ENCODE data around the gene CPM. TPM values are rescaled to one million over a fixed set of nuclear protein-coding genes. Genes with fewer than 3 reads are reported as not detected.

Gene CPM
- total RNA-seq, 2 experiments from 2014 or later: 3.0 to 5.8 TPM

DNA sequence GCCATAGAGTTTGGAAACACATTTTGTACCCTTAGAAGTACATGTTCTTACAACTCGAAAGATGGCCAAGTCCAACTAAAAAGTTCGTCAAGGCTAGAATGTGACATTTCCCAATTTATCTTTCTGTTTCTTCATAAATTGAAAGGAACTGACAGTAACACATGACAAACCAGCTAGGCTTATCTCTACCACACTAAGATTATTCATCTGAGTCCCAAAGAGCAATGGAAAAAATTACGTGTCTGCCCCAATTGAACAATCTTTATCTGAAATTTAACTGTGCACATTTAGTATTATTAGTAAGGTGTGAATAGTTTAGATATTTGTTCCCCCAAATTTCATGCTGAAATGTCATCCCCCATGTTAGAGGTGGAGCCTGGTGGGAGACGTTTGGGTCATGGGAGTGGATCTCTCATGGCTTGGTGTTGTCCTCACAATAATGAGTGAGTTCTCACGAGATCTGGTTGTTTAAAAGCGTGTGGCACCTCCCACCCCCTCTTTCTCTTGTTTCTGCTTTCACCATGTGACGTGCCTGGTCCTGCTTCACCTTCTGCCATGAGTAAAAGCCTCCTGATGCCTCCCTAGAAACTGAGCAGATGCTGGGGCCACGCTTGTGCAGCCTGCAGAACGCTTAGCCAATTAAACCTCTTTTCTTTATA is 13.3 kb downstream of the CPM start:
- ChIA-PET CTCF (no interaction called here), POLR2A (interaction anchor here (0.6 kb wide), 1 partner anchor 14 kb away, joined by 4 read pairs; no protein-coding TSS in a partner anchor)
- DNase-seq: peak; percentile 27
- H3K9me3 Mint-ChIP-seq: peaks cover 5% of the 10 kb centered on the region
- no peaks in the 10 kb centered on the region for H3K36me3 Mint-ChIP-seq (ENCODE audit: low read depth)
- peaks cover 2% of the 10 kb centered on the region for H3K27me3 Mint-ChIP-seq
- no peaks in the 10 kb centered on the region for H3K4me1 Mint-ChIP-seq (ENCODE audit: low read depth)
- intact Hi-C loops (cut with micrococcal nuclease): no loop called here
- H3K27ac Mint-ChIP-seq: peak overlapping the region; percentile 43
- TF ChIP-seq, protein P1, sequence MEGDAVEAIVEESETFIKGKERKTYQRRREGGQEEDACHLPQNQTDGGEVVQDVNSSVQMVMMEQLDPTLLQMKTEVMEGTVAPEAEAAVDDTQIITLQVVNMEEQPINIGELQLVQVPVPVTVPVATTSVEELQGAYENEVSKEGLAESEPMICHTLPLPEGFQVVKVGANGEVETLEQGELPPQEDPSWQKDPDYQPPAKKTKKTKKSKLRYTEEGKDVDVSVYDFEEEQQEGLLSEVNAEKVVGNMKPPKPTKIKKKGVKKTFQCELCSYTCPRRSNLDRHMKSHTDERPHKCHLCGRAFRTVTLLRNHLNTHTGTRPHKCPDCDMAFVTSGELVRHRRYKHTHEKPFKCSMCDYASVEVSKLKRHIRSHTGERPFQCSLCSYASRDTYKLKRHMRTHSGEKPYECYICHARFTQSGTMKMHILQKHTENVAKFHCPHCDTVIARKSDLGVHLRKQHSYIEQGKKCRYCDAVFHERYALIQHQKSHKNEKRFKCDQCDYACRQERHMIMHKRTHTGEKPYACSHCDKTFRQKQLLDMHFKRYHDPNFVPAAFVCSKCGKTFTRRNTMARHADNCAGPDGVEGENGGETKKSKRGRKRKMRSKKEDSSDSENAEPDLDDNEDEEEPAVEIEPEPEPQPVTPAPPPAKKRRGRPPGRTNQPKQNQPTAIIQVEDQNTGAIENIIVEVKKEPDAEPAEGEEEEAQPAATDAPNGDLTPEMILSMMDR (IDR thresholded peaks at IDR 0.05): no peak
- no peak overlapping the region for H3K4me3 Mint-ChIP-seq
- ATAC-seq: peak; percentile 51

DNA sequence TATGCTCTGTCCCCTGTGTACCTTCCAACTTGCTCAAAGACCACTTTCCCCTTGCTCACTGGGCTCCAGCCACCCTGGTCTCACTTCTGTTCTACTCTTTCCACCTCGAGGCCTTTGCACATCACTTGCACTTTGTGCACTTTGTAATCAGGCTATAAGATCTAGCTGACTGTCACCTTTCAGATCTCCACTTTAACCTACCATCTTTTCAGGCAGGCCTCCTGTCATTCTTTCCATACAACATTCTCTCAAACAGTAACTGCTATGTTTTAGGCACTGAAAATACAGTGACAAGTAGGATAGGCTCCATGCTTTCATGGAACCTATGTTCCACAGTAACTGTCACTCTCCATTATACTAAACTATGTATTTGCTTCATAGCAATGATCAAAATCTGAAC is 14.0 kb downstream of the CPM start:
- Mint-ChIP-seq H3K9me3 (peaks cover 5% of the 10 kb centered on the region), H3K36me3 (ENCODE audit: low read depth) (no peaks in the 10 kb centered on the region), H3K4me1 (ENCODE audit: low read depth) (no peaks in the 10 kb centered on the region), H3K4me3 (no peak overlapping the region), H3K27ac (no peak overlapping the region), H3K27me3 (no peaks in the 10 kb centered on the region)
- DNase-seq (peak; percentile 25), ATAC-seq (peak; percentile 55)
- intact Hi-C loops (cut with micrococcal nuclease): no loop called here
- POLR2A ChIA-PET: interaction anchor here (1.3 kb wide), 1 partner anchor 15 kb away, joined by 4 read pairs; no protein-coding TSS in a partner anchor
- TF ChIP-seq, protein P1 (IDR thresholded peaks at IDR 0.05): no peak
- CTCF ChIA-PET: no interaction called here

DNA sequence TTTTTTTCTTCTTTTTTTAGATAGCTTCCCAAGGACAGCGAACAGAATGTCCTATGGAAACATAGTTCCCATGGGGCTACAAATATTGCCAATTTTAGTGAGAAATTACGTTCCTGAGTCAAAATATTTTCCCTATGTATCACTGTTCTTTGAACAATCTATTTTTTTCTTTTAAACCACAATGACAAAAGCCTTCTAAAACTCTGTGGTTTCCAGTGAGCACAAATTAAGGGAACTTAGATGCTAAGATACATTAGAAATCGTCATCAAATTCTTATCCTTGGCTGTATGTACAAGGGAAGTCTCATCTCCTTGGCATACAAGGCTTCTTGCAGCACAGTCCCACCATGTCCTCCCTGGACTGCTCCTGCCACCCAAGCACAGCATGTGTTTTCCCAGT is 17.9 kb downstream of the CPM start:
- Mint-ChIP-seq H3K27ac (no peak overlapping the region), H3K36me3 (ENCODE audit: low read depth) (no peaks in the 10 kb centered on the region), H3K4me3 (no peak overlapping the region), H3K4me1 (ENCODE audit: low read depth) (no peaks in the 10 kb centered on the region), H3K27me3 (no peaks in the 10 kb centered on the region), H3K9me3 (peaks cover 5% of the 10 kb centered on the region)
- ATAC-seq (no peak), DNase-seq (no peak)
- intact Hi-C loops (cut with micrococcal nuclease): no loop called here
- ChIA-PET POLR2A (interaction anchor here (1.3 kb wide), 1 partner anchor 23 kb away, joined by 3 read pairs; no protein-coding TSS in a partner anchor), CTCF (interaction anchor here (1.1 kb wide), 1 partner anchor 155 kb away, joined by 4 read pairs; no protein-coding TSS in a partner anchor)
- TF ChIP-seq, protein P1 (IDR thresholded peaks at IDR 0.05): no peak

DNA sequence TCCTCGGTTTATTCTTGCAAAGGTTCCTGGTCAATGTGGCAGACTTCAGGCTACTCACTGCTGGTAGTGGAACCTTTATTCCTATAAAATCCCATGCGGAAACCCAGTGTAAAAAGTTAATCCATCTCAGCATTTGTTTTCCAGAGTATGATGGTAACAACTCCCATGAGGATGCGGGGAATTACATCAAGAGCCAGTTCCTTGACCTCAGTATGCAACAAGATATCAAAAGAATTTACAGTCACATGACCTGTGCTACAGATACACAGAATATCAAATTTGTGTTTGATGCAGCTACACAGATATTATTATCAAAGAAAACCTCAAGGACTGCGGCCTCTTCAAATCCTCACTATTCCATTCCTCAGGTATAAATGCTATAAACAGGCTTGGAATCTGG is 19.3 kb downstream of the CPM start:
- no peak for DNase-seq
- no peak for ATAC-seq
- POLR2A ChIA-PET: no interaction called here
- H3K27ac Mint-ChIP-seq: no peak overlapping the region
- H3K9me3 Mint-ChIP-seq: no peaks in the 10 kb centered on the region
- intact Hi-C loops (cut with micrococcal nuclease): no loop called here
- no peaks in the 10 kb centered on the region for H3K36me3 Mint-ChIP-seq (ENCODE audit: low read depth)
- H3K4me1 Mint-ChIP-seq (ENCODE audit: low read depth): no peaks in the 10 kb centered on the region
- TF ChIP-seq, protein P1 (IDR thresholded peaks at IDR 0.05): no peak
- CTCF ChIA-PET: interaction anchor here (1.1 kb wide), 1 partner anchor 71 kb away, joined by 4 read pairs; no protein-coding TSS in a partner anchor
- H3K4me3 Mint-ChIP-seq: no peak overlapping the region
- H3K27me3 Mint-ChIP-seq: peaks cover 2% of the 10 kb centered on the region

DNA sequence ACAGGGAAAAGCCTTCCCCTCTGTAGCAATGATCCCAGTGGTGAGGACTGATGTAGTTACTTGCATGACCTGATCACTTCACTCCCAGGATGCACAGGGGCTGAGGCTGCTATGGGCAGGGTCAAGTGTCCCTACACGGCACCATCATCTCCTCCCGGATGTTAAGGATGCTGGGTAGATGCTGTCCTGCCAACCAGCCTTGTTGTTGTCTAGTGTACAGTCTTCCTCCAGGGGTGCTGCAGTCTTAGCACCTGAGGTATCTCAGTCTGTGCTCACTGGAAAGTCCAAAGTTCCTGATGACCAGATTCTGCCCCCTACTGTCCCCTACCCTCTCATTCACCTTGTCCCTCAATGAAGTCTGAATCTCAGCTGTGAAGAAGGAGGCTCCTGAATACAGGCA is 20.1 kb downstream of the CPM start:
- ATAC-seq (no peak), DNase-seq (no peak)
- ChIA-PET POLR2A (no interaction called here), CTCF (interaction anchor here (1.1 kb wide), 1 partner anchor 70 kb away, joined by 4 read pairs; no protein-coding TSS in a partner anchor)
- TF ChIP-seq, protein P1 (IDR thresholded peaks at IDR 0.05): no peak
- no peaks in the 10 kb centered on the region for H3K4me1 Mint-ChIP-seq (ENCODE audit: low read depth)
- H3K36me3 Mint-ChIP-seq (ENCODE audit: low read depth): no peaks in the 10 kb centered on the region
- intact Hi-C loops (cut with micrococcal nuclease): no loop called here
- H3K27me3 Mint-ChIP-seq: peaks cover 7% of the 10 kb centered on the region
- H3K9me3 Mint-ChIP-seq: no peaks in the 10 kb centered on the region
- no peak overlapping the region for H3K27ac Mint-ChIP-seq
- H3K4me3 Mint-ChIP-seq: no peak overlapping the region

Data from activated CD8-positive, alpha-beta T cell treated with anti-CD3 and anti-CD28 coated beads for 36 hours (primary cell).